Dermis blood vessel endothelial cell (primary cell): ENCODE data around the gene HSF2BP. TPM values are rescaled to one million over a fixed set of nuclear protein-coding genes. Genes with fewer than 3 reads are reported as not detected.
"Not testable (repeated sequence)": the region's sequence is repeated elsewhere in the genome, so short reads cannot be mapped to it uniquely, and the experiment has no call there.

Experiments used
- DNase-seq: peaks from one replicate; pipeline ENCODE4 v3.0.0; 2010
- total RNA-seq: library from RNA; depleted of rRNA; stranded (reverse); fragments of >200 nt; gene quantifications from 2 replicates; pipeline ENCODE4 v1.2.3, GENCODE V29; 2014

HSF2BP gene
- total RNA-seq, 1 donor from 2014 or later, result 0.68 TPM

GRCh38 chr21:43616861-43617260 is 42.4 kb downstream of the HSF2BP start:
- not testable (repeated sequence) for DNase-seq

- no peak for DNase-seq
Measured at GRCh38 chr21:43614839-43615238, 44.4 kb downstream of the HSF2BP start.

GRCh38 chr21:43613755-43614638 is 45.3 kb downstream of the HSF2BP start:
- no peak for DNase-seq

GRCh38 chr21:43611598-43612369 is 47.5 kb downstream of the HSF2BP start:
- peak; percentile 85 for DNase-seq

GRCh38 chr21:43609501-43610340 is 49.6 kb downstream of the HSF2BP start:
- peak; percentile 91 for DNase-seq

GRCh38 chr21:43608664-43609063 is 50.6 kb downstream of the HSF2BP start:
- DNase-seq, result no peak

- DNase-seq, result no peak
Measured at GRCh38 chr21:43608225-43608624, 51.1 kb downstream of the HSF2BP start.

GRCh38 chr21:43605320-43606215 is 53.7 kb downstream of the HSF2BP start:
- no peak for DNase-seq

- DNase-seq, result no peak
Measured at GRCh38 chr21:43604505-43605204, 54.6 kb downstream of the HSF2BP start.

- DNase-seq, result no peak
Measured at GRCh38 chr21:43603641-43604504, 55.4 kb downstream of the HSF2BP start.

GRCh38 chr21:43603233-43603626 is 56.1 kb downstream of the HSF2BP start:
- no peak for DNase-seq

- DNase-seq, result no peak
Measured at GRCh38 chr21:43602266-43603232, 56.7 kb downstream of the HSF2BP start.

GRCh38 chr21:43600642-43601402 is 58.5 kb downstream of the HSF2BP start:
- no peak for DNase-seq

- DNase-seq, result no peak
Measured at GRCh38 chr21:43599728-43600127, 59.6 kb downstream of the HSF2BP start.

- no peak for DNase-seq
Measured at GRCh38 chr21:43598416-43599120, 60.7 kb downstream of the HSF2BP start.

- no peak for DNase-seq
Measured at GRCh38 chr21:43597540-43598250, 61.6 kb downstream of the HSF2BP start.

GRCh38 chr21:43597052-43597451 is 62.2 kb downstream of the HSF2BP start:
- DNase-seq, result peak; percentile 32
